ENCODE results near the gene PLXNA2. TPM values are rescaled to one million over a fixed set of nuclear protein-coding genes. Genes with fewer than 3 reads are reported as not detected.

The PLXNA2 gene
- total RNA-seq, 4 donors from 2014 or later: 26.9 to 54.0 (median 46.1) TPM

- Histone ChIP-seq H3K4me1 (no peaks in the 10 kb centered on the region), H3K4me3 (no peak overlapping the region), H3K9me3 (no peaks in the 10 kb centered on the region), H3K27me3 (no peaks in the 10 kb centered on the region), H3K27ac (no peak overlapping the region), H3K36me3 (peaks cover 0 to 64% (median 0%) of the 10 kb centered on the region in 3 donors)
- WGBS, 2 donors: 78 to 100% methylated on average over 2 to 3 of the region's 3 CpGs
- TF ChIP-seq POLR2A (IDR thresholded peaks at IDR 0.05) (no peak), CTCF (IDR thresholded peaks at IDR 0.05) (no peak)
- intact Hi-C loops (cut with DNase I): no loop called here
- no peak for DNase-seq
Observed at GRCh38 chr1:208117409-208117808, 126.8 kb downstream of the PLXNA2 start.

GRCh38 chr1:208115924-208116640 is 128.1 kb downstream of the PLXNA2 start:
- Histone ChIP-seq H3K4me3 (no peak overlapping the region), H3K36me3 (peaks cover 0 to 71% (median 0%) of the 10 kb centered on the region in 3 donors), H3K9me3 (no peaks in the 10 kb centered on the region), H3K27ac (no peak overlapping the region), H3K4me1 (no peaks in the 10 kb centered on the region), H3K27me3 (no peaks in the 10 kb centered on the region)
- no peak for DNase-seq
- no peak for TF ChIP-seq CTCF (IDR thresholded peaks at IDR 0.05)
- no peak for TF ChIP-seq POLR2A (IDR thresholded peaks at IDR 0.05)
- 79 to 84% methylated on average over 7 of the region's 7 CpGs for WGBS, 2 donors
- intact Hi-C loops (cut with DNase I): no loop called here

- Histone ChIP-seq H3K27me3 (no peaks in the 10 kb centered on the region), H3K4me1 (peaks cover 0 to 2% (median 0%) of the 10 kb centered on the region in 3 donors), H3K36me3 (peaks cover 0 to 85% (median 5%) of the 10 kb centered on the region in 3 donors), H3K9me3 (no peaks in the 10 kb centered on the region), H3K4me3 (no peak overlapping the region), H3K27ac (no peak overlapping the region)
- TF ChIP-seq CTCF (IDR thresholded peaks at IDR 0.05): no peak
- no peak for TF ChIP-seq POLR2A (IDR thresholded peaks at IDR 0.05)
- intact Hi-C loops (cut with DNase I): no loop called here
- DNase-seq: no peak
Observed at GRCh38 chr1:208113011-208113410, 131.2 kb downstream of the PLXNA2 start.

- Histone ChIP-seq H3K36me3 (peaks cover 0 to 80% (median 5%) of the 10 kb centered on the region in 3 donors), H3K27me3 (no peaks in the 10 kb centered on the region), H3K9me3 (no peaks in the 10 kb centered on the region), H3K27ac (no peak overlapping the region), H3K4me3 (no peak overlapping the region), H3K4me1 (peaks cover 0 to 8% (median 0%) of the 10 kb centered on the region in 3 donors)
- intact Hi-C loops (cut with DNase I): no loop called here
- WGBS, 2 donors: 79 to 83% methylated on average over 2 to 4 of the region's 4 CpGs
- no peak for DNase-seq
- TF ChIP-seq CTCF (IDR thresholded peaks at IDR 0.05): no peak
Observed at GRCh38 chr1:208112401-208112800, 131.8 kb downstream of the PLXNA2 start.

GRCh38 chr1:208111646-208112190 is 132.5 kb downstream of the PLXNA2 start:
- Histone ChIP-seq H3K9me3 (no peaks in the 10 kb centered on the region), H3K36me3 (peaks cover 0 to 81% (median 5%) of the 10 kb centered on the region in 3 donors), H3K4me3 (no peak overlapping the region), H3K27me3 (no peaks in the 10 kb centered on the region), H3K4me1 (peaks cover 0 to 8% (median 0%) of the 10 kb centered on the region in 3 donors), H3K27ac (no peak overlapping the region)
- intact Hi-C loops (cut with DNase I): no loop called here
- TF ChIP-seq POLR2A (IDR thresholded peaks at IDR 0.05) (no peak), CTCF (IDR thresholded peaks at IDR 0.05) (no peak)
- no peak for DNase-seq
- 89 to 100% methylated on average over 3 to 4 of the region's 4 CpGs for WGBS, 2 donors

Measured in esophagus squamous epithelium (tissue), 5 donors.